Mesenteric fat pad (tissue), 1 donor: ENCODE data around the gene APOBEC3B. TPM values are rescaled to one million over a fixed set of nuclear protein-coding genes. Genes with fewer than 3 reads are reported as not detected.
A peak's percentile ranks its signal among the peaks of the same experiment; 100 is the strongest.
"Not testable (repeated sequence)": the region's sequence is repeated elsewhere in the genome, so short reads cannot be mapped to it uniquely, and the experiment has no call there.

ENCODE experiments used
- DNase-seq: peaks from one replicate; pipeline ENCODE4 v3.0.0-alpha.2; 2020; ENCODE audit warnings: low spot score
- total RNA-seq: library from RNA; stranded (reverse); fragmentation: NEBNext Ultra II Directional; extraction: Animal tissue kit (Norgen Biotek cat#: 25700); gene quantifications from one replicate; pipeline ENCODE4 v1.2.1, GENCODE V29; 2021
- donor health status: DM: yes; HTN: yes; CAD: no.

The APOBEC3B gene
- total RNA-seq, 1 donor from 2014 or later: 0.58 TPM

DNA sequence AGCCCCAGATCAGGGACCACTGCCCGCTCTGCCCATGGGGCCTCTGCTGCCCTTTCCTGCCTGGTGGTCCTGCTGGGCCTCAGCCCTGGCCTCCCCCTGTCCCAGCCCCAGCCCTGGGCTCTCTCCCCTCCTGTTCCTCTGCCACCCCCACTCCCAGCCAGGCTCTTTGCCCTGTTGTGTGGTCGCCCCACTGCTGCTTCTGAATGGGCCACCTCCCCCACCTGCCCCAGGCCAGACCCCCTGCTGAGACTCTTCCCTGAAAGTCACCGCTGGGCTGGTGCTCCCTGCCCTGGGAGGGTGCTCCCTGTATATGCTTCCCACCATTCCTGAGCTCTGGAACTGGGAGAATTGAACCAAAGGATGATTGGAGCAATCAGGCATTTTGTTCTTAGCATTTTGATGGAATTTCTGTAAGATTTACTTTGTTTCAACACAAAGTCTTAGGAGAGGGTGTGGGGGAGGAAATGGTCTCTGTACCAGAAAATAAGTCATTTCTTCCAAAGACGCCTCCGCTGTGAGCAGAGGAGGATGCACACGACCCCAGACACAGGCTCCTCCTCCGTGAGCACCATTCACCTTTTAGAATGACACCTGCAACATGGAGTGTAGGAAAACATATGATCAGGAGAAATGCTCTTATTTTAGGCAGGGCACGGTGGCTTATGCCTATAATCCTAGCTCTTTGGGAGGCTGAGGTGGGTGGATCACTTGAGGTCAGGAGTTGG, 5.2 kb downstream of the APOBEC3B start:
- DNase-seq: no peak

- no peak for DNase-seq
Observed at GRCh38 chr22:38989466-38989865, 7.3 kb downstream of the APOBEC3B start.

GRCh38 chr22:38992871-38993371, 10.8 kb downstream of the APOBEC3B start:
- DNase-seq: not testable (repeated sequence)

DNA sequence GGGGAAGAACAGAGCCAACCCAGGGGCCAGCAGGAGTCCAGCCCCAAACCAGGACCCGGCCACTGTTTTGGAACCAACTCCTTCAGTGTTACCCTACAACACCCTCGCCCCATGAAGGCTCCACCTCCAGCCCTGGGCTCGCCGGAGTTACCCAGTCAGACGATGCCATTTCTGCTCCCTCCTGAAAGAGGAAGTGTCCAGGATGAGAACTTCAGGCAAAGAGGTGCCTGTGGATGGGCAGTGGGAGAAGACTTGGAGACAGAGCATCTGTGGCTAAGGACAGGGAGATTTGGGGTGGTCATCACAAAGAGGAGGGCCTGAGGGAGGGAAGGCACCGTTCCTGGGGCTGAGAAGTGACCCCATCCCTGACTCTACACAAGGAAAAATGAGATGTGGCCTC, 14.0 kb downstream of the APOBEC3B start:
- no peak for DNase-seq

GRCh38 chr22:38997518-38997917, 15.4 kb downstream of the APOBEC3B start:
- DNase-seq: no peak

DNA sequence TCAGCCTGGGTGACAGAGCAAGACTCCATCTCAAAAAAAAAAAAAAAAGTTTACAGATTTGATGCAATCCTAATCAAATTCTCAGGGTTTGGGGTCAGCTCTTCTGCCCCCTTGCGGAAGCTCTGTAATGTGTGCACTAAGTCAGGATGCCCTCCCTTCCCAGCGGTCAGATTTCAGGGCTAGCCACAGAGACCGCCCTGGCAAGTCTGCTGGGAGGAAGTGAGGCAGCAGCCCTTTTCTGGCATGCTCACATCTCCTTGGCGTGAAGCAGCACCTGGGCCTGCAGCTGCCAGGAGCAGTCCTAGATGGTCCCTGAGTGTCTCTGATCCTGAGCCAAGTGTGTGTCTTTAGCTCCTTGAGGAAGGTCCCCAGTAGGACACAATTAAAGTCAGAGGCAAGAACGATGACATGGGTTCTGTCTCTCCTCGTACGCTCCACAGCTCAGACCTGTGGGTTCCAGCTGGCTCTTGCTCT, 21.1 kb downstream of the APOBEC3B start:
- no peak for DNase-seq

DNA sequence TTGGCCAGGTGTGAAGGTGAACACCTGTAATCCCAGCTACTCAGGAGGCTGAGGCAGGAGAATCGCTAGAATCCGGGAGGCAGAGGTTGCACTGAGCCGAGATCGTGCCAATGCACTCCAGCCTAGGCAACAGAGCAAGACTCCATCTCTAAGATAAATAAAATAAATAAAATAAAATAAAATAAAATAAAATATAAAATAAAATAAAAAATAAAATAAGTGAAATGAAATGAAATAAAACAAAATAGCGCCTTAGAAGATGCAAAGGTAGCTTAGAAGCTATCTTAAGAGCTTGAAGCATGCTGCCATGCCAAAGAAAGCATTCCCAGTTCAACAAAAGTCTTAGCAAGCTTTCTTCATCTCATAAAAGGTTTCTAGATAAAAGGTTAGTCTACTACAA, 25.0 kb downstream of the APOBEC3B start:
- DNase-seq: no peak

DNA sequence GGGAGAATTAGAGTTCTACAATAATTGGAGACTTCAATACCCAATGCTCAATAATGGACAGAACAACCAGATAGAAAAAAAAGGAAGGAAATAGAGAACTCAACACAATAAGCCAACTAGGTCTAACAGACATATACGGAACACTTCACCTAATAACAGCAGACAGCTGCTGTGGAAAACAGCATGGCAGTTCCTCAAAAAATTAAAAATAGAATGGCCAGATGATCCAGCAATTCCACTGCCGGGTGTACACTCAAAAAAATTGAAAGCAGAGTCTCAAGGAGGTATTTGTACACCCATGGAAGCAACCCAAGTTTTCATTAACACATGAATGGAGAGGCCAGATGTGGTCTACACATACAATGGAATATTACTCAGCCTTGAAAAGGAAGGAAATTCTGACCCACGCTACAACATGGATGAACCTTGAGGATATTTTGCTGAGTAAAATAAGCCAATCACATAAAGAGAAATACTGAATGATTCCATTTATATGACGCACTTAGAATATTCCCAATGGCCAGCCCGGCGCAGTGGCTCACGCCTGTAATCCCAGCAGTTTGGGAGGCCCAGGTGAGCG, 26.2 kb downstream of the APOBEC3B start:
- DNase-seq: not testable (repeated sequence)

DNA sequence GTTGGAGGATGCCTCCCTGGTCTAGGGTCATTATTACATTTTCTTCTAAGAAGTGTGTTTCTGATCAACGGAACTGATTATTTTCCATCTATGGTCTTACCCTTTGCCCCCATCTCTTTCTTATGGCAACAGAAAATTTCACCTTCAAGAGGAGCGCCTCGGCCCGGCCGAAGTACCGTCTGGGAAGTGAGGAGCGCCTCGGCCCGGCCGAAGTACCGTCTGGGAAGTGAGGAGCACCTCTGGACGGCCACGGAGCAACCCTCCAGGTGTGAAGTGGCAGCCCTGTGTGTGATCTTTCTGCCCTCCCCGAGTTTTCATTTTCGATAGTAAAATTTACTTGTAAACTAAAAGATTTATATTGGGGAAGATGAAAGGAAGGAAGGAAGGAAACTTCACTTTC, 28.8 kb downstream of the APOBEC3B start:
- no peak for DNase-seq

- no peak for DNase-seq
Observed at GRCh38 chr22:39012533-39013511, 30.7 kb downstream of the APOBEC3B start.

DNA sequence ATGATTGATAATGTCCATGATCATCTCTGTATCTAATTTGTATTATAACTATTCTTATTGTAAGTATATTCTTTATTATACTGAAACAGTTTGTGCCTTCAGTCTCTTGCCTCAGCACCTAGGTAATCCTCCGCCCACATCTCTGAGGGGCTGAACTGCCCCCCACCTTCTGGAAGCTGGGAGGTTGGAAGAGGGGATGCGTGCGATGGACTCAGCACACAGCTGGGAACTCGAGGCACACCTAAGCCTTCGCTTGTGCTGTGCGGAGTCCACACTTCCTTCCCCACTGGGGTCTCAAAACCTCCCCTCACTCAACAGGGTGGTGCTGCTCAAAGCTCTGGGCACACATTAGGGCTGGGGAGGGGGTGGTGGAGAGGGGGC, 31.4 kb downstream of the APOBEC3B start:
- DNase-seq: not testable (repeated sequence)

GRCh38 chr22:39013942-39014722, 32.0 kb downstream of the APOBEC3B start, which contains the start of gene APOBEC3C:
Gene APOBEC3C (plus strand): TSS chr22:39014257. CDS start chr22:39014363, 106 bp downstream.
- peak; percentile 92 for DNase-seq

- DNase-seq: not testable (repeated sequence)
Observed at GRCh38 chr22:39014723-39015121, 32.6 kb downstream of the APOBEC3B start.

- DNase-seq: no peak
Observed at GRCh38 chr22:39016592-39016991, 34.4 kb downstream of the APOBEC3B start.

DNA sequence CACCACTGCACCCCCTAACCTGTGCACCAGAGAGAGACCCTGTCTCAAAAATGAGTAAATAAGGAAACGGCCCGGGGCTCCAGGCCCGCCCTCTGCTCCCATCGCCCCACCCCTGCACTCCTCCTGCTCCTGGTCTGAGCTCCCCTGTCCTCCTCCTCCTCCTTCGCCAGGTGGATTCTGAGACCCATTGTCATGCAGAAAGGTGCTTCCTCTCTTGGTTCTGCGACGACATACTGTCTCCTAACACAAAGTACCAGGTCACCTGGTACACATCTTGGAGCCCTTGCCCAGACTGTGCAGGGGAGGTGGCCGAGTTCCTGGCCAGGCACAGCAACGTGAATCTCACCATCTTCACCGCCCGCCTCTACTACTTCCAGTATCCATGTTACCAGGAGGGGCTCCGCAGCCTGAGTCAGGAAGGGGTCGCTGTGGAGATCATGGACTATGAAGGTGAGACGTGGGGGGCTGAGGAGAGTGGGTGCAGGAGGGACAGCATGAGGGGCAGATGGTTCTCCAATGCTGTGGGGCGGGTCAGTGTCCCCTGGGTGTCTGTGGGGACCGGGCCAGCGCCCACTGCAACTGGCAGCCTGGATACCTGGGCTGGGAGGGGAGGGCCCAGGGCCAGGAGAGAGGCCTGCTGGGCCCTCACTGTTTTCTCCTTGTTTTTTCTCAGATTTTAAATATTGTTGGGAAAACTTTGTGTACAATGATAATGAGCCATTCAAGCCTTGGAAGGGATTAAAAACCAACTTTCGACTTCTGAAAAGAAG, 35.6 kb downstream of the APOBEC3B start:
- DNase-seq: no peak

DNA sequence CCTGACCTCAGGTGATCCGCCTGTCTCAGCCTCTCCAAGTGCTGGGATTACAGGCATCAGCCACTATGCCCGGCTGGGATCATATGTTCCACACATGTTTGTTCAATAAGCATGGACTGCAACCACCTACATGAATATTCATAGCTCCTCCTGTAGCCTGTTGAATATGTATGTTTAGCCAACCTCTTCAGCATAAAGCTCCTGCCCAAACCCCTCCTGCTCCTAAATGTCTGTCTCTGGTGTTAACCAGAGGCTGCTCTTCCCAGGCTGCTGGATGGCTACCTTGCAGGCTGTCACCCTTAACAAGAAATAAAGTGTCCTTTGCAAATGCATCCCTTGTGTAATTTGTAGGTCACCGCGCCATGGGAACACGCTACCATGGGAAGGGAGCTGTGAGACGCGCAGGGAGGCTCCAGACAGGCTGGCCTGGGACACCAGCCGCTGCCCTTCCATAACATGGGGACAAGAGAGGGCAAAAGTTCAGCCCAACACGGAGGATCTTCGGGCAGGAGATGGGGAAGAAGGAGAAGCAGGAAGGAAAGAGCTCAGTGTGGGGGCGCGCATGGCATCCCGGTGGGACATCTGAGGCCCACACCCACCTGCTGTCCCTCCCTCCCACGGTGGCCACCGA, 38.0 kb downstream of the APOBEC3B start:
- DNase-seq: not testable (repeated sequence)

- no peak for DNase-seq
Observed at GRCh38 chr22:39021552-39022250, 39.6 kb downstream of the APOBEC3B start.

DNA sequence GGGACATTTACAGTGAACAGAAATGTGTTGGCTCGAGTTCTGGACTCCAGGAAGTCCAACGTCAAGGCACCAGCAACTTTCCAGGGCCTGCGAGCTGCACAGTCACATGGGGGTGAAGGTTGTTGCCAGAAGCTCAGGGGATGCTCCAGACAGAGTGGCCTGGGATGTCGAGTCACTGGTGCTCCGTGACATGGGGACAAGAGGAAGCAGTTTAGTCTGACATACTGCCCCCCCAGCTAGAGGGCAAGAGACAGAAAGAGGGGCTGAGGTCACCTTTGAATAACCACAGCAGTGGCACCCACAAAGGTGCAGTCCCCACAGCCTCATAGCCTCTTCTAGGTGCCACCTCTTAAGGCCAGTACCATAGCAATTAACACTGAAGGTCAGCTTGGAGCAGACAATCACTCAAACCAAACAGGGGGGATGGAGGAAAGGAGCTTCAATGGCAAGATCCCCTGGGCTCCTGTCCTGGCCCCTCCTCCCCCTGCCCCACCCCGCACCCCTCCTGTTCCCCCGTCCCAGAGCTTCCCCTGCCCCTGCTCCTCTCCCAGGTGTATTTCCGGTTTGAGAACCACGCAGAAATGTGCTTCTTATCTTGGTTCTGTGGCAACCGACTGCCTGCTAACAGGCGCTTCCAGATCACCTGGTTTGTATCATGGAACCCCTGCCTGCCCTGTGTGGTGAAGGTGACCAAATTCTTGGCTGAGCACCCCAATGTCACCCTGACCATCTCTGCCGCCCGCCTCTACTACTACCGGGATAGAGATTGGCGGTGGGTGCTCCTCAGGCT, 42.6 kb downstream of the APOBEC3B start:
- no peak for DNase-seq
